Measurements from ENCODE around the gene EEFSEC. TPM values are rescaled to one million over a fixed set of nuclear protein-coding genes. Genes with fewer than 3 reads are reported as not detected.

EEFSEC gene, protein sequence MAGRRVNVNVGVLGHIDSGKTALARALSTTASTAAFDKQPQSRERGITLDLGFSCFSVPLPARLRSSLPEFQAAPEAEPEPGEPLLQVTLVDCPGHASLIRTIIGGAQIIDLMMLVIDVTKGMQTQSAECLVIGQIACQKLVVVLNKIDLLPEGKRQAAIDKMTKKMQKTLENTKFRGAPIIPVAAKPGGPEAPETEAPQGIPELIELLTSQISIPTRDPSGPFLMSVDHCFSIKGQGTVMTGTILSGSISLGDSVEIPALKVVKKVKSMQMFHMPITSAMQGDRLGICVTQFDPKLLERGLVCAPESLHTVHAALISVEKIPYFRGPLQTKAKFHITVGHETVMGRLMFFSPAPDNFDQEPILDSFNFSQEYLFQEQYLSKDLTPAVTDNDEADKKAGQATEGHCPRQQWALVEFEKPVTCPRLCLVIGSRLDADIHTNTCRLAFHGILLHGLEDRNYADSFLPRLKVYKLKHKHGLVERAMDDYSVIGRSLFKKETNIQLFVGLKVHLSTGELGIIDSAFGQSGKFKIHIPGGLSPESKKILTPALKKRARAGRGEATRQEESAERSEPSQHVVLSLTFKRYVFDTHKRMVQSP
- polyA plus RNA-seq, result 10 to 100 TPM; 14.5 to 26.9 (median 26.1) TPM

DNA sequence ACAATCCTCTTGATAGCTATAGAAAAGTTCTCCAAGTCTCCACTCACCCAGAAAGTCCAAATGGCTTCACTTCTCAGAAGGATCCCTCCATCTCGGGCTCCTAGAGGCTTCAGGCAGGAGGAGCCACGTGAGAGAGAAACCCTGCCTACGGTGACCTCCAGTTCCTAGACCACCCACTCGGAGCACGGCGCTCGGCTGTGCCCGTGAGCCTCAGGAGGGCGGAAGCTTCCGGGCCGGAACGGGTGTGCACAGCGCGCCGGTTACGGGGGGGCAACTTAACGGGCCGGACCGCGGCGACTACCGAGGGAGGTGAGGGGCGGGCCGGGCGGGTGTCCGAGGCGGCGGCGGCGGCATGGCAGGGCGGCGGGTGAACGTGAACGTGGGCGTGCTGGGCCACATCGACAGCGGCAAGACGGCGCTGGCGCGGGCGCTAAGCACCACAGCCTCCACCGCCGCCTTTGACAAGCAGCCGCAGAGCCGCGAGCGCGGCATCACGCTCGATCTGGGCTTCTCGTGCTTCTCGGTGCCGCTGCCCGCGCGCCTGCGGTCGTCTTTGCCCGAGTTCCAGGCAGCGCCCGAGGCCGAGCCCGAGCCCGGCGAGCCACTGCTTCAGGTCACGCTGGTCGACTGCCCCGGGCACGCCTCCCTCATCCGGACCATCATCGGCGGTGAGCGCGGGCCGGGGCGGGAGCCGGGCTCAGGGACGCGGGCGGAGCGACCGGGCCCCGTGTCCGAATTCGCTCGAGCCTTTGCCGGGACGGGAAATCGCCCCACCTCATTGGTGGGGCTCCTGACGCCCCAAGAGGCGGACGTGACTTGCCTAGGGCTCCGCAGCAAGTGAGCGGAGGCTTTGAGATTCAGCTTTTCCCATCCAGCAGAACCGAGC lies at the start of gene EEFSEC:
Gene EEFSEC, plus strand, starts transcription at position 326 of the 886 bp plus-strand sequence. Its CDS starts 27 bp downstream, at position 353.
- Mint-ChIP-seq H3K4me1 (peaks cover 24 to 25% of the 10 kb centered on the region in 2 donors), H3K27me3 (ENCODE audit: low read depth in 3 of 3) (peaks cover 3 to 5% (median 4%) of the 10 kb centered on the region in 3 donors), H3K9me3 (no peaks in the 10 kb centered on the region), H3K36me3 (peaks cover 5 to 15% (median 10%) of the 10 kb centered on the region in 3 donors), H3K4me3 (peak within 1 kb of the TSS; percentile 80 to 96 (median 91)), H3K27ac (peak within 1 kb of the TSS; percentile 83 to 96 (median 88))
- peak; percentile 82 to 86 (median 85) for DNase-seq

DNA sequence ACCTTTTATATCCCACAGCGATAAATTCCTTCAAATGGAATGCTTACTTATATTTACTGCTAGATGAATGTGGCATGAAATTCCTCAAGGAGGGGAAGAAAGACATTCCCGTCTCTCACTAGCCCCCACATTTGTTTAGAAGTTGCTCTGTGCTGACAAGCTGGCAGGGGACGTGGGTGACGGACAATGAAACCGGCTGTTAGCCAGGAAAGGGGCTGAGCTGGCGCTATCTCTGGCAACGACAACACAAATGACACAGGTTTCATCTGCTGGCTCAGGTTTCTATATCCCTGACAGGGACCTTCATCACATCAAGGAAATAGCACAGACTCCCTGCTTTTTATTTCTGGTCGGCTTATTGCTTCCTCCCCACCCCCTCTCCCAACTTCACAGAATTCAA lies 45.4 kb upstream of the EEFSEC start:
- Mint-ChIP-seq H3K27ac (no peak overlapping the region), H3K27me3 (ENCODE audit: low read depth in 3 of 3) (peaks cover 0 to 2% (median 0%) of the 10 kb centered on the region in 3 donors), H3K4me3 (no peak overlapping the region), H3K9me3 (no peaks in the 10 kb centered on the region), H3K4me1 (peaks cover 7 to 8% of the 10 kb centered on the region in 2 donors), H3K36me3 (peaks cover 17 to 39% (median 27%) of the 10 kb centered on the region in 3 donors)
- DNase-seq, result no peak

DNA sequence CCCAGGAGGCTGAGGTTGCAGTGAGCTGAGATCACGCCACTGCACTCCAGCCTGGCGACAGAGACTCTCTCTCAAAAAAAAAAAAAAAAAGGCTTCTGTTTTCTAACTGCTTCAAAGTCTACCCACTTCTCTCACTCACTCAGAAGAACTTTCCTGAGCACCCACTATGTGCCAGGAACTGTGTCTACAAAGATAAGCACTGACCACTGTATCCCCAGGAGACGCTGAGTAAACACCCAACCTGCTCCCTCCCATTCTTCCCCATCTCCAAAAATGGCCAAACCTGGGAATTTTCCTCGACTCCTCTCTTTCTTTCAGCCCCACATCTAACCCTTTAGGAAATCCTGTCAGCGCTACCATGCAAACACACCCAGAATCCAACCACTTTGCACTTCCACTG lies 42.1 kb upstream of the EEFSEC start:
- Mint-ChIP-seq H3K36me3 (peaks cover 13 to 37% (median 36%) of the 10 kb centered on the region in 3 donors), H3K9me3 (no peaks in the 10 kb centered on the region), H3K4me3 (no peak overlapping the region), H3K27ac (peak overlapping the region; percentile 22 to 98 (median 64)), H3K27me3 (ENCODE audit: low read depth in 3 of 3) (peaks cover 0 to 2% (median 0%) of the 10 kb centered on the region in 3 donors), H3K4me1 (peaks cover 26 to 35% of the 10 kb centered on the region in 2 donors)
- no peak for DNase-seq

DNA sequence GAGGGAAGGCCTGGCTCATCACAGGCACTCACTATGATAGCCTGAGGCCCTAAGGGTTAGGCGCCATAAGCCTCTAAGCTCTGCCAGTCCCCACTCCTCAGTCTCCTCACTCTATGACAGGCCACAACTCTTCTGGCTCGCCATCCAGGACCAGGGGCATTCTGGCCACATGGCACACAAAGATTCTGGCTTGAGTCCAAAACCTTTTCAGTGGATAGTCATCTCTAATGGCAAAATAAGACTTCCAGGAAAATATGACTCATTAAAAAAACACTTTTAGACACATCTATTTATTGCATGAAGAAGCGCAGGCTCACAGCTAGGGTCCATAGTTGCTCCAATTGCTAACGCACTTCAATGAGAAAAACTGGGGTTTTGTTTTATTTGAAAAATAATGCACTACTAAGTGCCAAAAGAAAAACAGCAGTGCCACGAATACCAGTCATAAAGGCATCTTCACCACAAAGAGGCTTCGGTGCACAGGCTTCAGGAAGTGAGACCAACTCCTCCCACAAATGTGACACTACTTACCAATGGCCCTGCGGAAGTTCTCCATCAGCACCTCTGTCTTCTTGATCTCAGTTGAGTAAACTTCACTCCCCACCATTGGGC lies 40.8 kb upstream of the EEFSEC start:
- DNase-seq, result peak; percentile 28 to 68 (median 40)
- H3K27me3 Mint-ChIP-seq (ENCODE audit: low read depth in 3 of 3), result no peaks in the 10 kb centered on the region
- peak overlapping the region; percentile 26 to 79 (median 56) for H3K4me3 Mint-ChIP-seq
- H3K9me3 Mint-ChIP-seq, result no peaks in the 10 kb centered on the region
- H3K27ac Mint-ChIP-seq, result peak overlapping the region; percentile 87 to 98 (median 94)
- H3K4me1 Mint-ChIP-seq, result peaks cover 26 to 35% of the 10 kb centered on the region in 2 donors
- peaks cover 14 to 45% (median 42%) of the 10 kb centered on the region in 3 donors for H3K36me3 Mint-ChIP-seq

DNA sequence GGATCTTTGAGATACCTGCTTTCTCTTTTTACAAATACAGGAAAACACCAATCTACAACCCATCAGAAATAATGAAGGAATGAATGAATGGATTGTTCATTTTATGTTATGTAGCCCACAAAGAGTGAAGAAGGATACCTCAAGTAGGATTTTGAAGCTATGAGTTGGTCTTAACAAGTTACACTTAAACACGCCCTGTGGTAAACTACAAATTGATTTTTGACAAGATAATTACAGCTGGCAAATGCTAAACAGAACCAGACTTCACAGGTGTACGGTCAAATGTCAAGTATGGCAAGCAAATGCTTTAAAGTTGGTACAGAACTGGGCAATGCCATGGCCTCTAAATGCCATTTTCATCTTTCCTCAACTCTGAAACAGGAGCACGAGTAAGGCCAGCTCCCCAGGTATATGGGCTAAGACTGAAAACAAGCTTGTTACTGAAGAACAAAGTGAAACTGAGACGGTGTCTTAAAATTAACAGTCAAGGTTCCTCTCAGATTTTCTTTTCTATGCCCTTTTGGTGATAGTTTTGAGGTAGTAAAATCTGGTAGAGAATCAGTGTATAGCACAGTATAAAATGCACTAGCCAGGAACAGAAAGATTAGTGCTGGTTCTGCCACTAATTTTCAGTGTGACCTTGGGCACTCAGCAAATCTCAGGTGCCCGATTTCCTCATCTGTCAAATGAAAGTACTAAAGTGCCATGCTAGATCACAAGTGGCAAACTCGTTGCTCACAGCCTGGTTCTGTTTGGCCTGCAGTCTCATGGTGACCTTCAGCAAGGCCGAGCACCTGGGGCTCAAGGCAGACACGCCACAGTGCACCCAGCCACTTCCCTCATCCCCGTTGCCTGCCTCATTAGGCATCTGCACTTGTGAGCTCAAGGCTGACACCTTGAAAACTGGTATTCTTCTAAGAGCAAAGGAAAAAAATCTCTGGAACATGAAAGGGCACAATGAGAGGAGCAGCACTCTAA lies 39.2 kb upstream of the EEFSEC start:
- Mint-ChIP-seq H3K9me3 (no peaks in the 10 kb centered on the region), H3K27ac (peak overlapping the region; percentile 81 to 95 (median 90)), H3K4me3 (peak overlapping the region; percentile 37 to 85 (median 66)), H3K27me3 (ENCODE audit: low read depth in 3 of 3) (no peaks in the 10 kb centered on the region), H3K36me3 (peaks cover 23 to 42% (median 38%) of the 10 kb centered on the region in 3 donors), H3K4me1 (peaks cover 26 to 35% of the 10 kb centered on the region in 2 donors)
- DNase-seq, result peak in 1 of 3 donors; percentile 20

DNA sequence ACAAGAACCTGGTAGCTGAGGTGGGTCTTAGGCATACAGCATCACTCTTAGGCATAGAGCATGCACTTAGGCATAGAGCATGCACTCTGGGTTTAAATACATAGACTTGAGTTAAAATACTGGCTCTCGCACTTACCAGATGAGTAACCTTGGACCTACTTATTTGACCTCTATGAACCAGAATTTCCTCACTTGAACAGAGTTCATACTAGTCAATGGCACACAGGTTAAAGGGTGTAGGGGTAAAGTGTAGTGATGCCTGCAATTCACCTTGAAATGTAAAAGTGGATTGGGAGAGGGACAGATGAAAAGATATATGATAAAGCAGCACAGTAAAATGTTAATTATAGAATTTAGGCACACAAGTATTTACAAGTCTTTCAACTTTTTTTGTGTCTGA lies 31.3 kb upstream of the EEFSEC start:
- peak overlapping the region in 4 of 5 donors; percentile 56 to 100 (median 94) for H3K4me3 Mint-ChIP-seq
- H3K9me3 Mint-ChIP-seq, result no peaks in the 10 kb centered on the region
- peaks cover 9 to 13% (median 12%) of the 10 kb centered on the region in 3 donors for H3K36me3 Mint-ChIP-seq
- peaks cover 3 to 8% (median 5%) of the 10 kb centered on the region in 3 donors for H3K27me3 Mint-ChIP-seq (ENCODE audit: low read depth in 3 of 3)
- peaks cover 21 to 32% of the 10 kb centered on the region in 2 donors for H3K4me1 Mint-ChIP-seq
- H3K27ac Mint-ChIP-seq, result peak overlapping the region in 5 of 6 donors; percentile 7 to 95 (median 32)
- DNase-seq, result no peak

DNA sequence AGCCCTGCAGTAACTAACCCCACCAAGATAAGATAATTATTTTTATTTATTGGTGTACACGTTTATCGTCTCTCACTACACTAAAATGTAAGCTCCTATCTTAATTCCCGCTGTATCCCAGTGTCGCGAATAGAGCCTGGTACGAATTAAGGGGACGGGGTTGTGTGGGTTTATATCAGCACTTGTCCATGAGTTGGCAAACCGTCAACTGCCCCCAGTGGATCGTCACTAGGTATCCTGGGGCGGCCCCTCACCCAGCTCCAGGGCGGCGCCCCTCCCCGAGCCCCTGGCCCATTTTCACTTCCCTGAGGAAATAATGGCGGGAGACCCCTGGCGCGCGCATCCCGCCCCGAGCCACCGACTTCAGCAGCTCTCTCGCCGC lies 30.1 kb upstream of the EEFSEC start:
- Mint-ChIP-seq H3K9me3 (no peaks in the 10 kb centered on the region), H3K36me3 (peaks cover 3 to 6% (median 3%) of the 10 kb centered on the region in 3 donors), H3K4me1 (peaks cover 21 to 32% of the 10 kb centered on the region in 2 donors), H3K4me3 (peak overlapping the region; percentile 93 to 100 (median 96)), H3K27me3 (ENCODE audit: low read depth in 3 of 3) (peaks cover 3 to 8% (median 8%) of the 10 kb centered on the region in 3 donors), H3K27ac (peak overlapping the region; percentile 86 to 99 (median 94))
- no peak for DNase-seq

DNA sequence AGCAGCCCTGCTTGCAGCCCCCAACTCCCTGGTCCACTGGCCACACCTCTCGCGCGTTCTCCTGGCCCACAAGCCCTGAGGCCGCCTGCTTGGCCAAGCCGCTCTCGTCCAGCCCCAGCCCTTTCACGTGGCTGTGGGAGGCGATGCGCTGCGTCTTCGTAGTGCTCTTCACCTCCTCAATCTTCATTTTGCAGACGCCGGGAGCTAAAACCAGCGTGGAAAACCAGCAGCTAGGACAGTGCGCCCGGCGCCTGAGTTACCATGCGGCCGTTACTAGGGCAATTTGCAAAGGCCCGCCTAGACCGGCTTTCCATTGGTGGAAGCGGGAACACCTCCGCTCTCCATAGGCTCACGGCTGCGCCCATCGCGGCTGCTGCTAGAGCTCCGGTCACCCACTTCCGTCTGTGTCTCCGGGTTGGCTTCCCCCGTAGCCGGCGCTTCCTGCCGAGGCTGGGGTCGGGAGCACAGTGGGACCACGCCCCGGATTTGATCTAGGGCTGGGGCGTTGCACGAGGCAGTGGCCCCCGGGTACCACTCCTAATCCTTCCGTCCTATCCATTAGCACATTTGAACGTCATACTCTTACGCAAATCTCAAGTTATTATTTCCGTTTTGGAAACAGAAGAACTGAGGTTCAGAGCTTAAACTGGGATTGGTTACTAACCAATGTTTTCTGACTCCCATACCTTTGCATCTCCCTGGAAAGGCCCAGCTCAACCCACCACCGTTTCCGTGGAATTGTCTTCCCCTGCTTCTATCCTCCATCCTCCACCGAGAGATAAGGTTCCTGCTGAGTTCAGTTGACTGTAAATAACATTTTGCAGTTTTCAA lies 29.5 kb upstream of the EEFSEC start, which contains the start of gene RUVBL1:
Gene RUVBL1, minus strand, starts transcription at position 275 of the 831 bp plus-strand sequence. Its CDS starts 88 bp downstream, at position 187.
- Mint-ChIP-seq H3K27ac (peak within 1 kb of the TSS; percentile 86 to 99 (median 94)), H3K4me1 (peaks cover 21 to 32% of the 10 kb centered on the region in 2 donors), H3K9me3 (no peaks in the 10 kb centered on the region), H3K36me3 (peaks cover 1 to 6% (median 3%) of the 10 kb centered on the region in 3 donors), H3K4me3 (peak within 1 kb of the TSS; percentile 93 to 100 (median 96)), H3K27me3 (ENCODE audit: low read depth in 3 of 3) (peaks cover 3 to 8% (median 8%) of the 10 kb centered on the region in 3 donors)
- DNase-seq, result peak; percentile 96 to 97 (median 97)

DNA sequence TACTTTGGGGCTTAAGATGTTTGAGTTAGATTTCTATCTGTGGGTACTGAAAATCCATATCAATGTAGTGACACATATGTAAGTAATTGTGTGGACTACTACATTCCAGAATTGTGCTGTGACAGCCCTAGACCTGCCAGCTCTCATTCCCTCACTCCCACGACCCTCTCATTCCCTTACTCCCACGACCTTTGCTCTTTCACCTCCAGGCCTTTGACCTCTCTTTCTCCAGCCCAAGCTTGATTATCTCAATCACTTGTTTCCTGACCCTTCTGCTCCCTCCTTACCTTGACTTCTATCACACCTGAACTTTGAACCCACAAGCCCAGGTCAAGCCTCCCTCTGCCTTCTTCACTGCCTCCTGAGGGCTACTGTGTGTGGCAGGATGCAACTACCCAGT lies 26.0 kb upstream of the EEFSEC start:
- no peak overlapping the region for H3K4me3 Mint-ChIP-seq
- peaks cover 18 to 25% of the 10 kb centered on the region in 2 donors for H3K4me1 Mint-ChIP-seq
- peaks cover 1 to 12% (median 10%) of the 10 kb centered on the region in 3 donors for H3K27me3 Mint-ChIP-seq (ENCODE audit: low read depth in 3 of 3)
- DNase-seq, result no peak
- peak overlapping the region in 4 of 6 donors; percentile 4 to 80 (median 30) for H3K27ac Mint-ChIP-seq
- H3K9me3 Mint-ChIP-seq, result no peaks in the 10 kb centered on the region
- peaks cover 0 to 3% (median 0%) of the 10 kb centered on the region in 3 donors for H3K36me3 Mint-ChIP-seq

DNA sequence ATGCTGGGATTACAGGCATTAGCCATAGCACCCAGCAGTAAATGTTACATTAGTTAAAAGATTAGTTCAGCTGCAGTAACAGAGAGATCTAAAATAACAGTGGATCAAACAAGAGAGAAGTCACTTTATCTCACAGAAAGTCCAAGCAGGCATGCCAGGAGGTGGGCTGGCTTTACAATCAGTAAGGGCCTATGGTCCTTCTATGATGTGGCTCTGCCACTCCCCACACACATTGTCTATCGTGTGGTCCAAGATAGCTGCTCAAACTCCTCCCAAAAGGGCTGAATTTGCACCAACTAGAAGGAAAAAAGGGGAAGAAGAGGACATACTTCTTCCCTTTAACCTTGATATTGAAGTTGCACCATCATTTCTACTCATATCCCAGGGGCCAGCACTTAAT lies 25.0 kb upstream of the EEFSEC start:
- Mint-ChIP-seq H3K27ac (peak overlapping the region in 2 of 6 donors; percentile 53 to 67), H3K4me1 (peaks cover 13 to 15% of the 10 kb centered on the region in 2 donors)
- DNase-seq, result no peak

More for the DNA sequence above, 25.0 kb upstream of the EEFSEC start:
- Mint-ChIP-seq H3K27me3 (ENCODE audit: low read depth in 3 of 3) (peaks cover 3 to 12% (median 10%) of the 10 kb centered on the region in 3 donors), H3K9me3 (no peaks in the 10 kb centered on the region), H3K4me3 (no peak overlapping the region), H3K36me3 (peaks cover 0 to 3% (median 0%) of the 10 kb centered on the region in 3 donors)

All from immature natural killer cell (primary cell).